Measurements from ENCODE around the gene DYRK3.

DNA sequence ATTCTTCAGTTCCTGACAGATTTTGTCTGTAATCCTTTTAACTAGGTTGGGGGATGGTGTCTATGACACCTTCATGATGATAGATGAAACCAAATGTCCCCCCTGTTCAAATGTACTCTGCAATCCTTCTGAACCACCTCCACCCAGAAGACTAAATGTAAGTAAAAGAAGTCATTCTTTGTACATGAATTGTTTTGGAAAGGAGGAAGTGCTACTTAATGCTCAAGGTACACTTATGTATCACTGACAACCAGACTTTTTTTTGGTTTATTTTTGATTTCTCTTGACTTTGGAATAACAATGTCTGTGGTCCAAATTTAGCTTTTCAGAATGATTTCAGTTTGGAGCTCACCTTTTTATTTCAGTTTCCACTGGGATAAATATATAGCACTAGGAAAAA lies 2.3 kb downstream of the DYRK3 start:
- TF ChIP-seq, protein P1, sequence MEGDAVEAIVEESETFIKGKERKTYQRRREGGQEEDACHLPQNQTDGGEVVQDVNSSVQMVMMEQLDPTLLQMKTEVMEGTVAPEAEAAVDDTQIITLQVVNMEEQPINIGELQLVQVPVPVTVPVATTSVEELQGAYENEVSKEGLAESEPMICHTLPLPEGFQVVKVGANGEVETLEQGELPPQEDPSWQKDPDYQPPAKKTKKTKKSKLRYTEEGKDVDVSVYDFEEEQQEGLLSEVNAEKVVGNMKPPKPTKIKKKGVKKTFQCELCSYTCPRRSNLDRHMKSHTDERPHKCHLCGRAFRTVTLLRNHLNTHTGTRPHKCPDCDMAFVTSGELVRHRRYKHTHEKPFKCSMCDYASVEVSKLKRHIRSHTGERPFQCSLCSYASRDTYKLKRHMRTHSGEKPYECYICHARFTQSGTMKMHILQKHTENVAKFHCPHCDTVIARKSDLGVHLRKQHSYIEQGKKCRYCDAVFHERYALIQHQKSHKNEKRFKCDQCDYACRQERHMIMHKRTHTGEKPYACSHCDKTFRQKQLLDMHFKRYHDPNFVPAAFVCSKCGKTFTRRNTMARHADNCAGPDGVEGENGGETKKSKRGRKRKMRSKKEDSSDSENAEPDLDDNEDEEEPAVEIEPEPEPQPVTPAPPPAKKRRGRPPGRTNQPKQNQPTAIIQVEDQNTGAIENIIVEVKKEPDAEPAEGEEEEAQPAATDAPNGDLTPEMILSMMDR (conservative IDR thresholded peaks at IDR 0.05; ENCODE audit: low read length) = no peak
- no peak for TF ChIP-seq EZH2phosphoT487 (IDR thresholded peaks at IDR 0.05; ENCODE audit: borderline replicate concordance, low read depth, low read length)

All from OCI-LY7 (cell line).